Endothelial cell of umbilical vein (primary cell): ENCODE measurements around the gene IRX3. TPM values are rescaled to one million over a fixed set of nuclear protein-coding genes. Genes with fewer than 3 reads are reported as not detected.

ENCODE experiments used
- BruUV-seq: library from RNA; stranded (reverse); fragments of 400-500 nt; replicated peaks from 2 replicates; lab custom pipeline; 2021; lab: Mats Ljungman, UMichigan
- CTCF ChIA-PET: fragments of 300-600, 350-600 bp; sonication (Branson Sonifier 250); formaldehyde crosslinking; loops from one replicate; lab custom pipeline; 2021; ENCODE audit warnings: antibody characterized with exemption, inconsistent platforms; lab: Charles Lee
- POLR2A ChIA-PET: fragments of 300-600, 350-600 bp; sonication (Branson Sonifier 250); formaldehyde crosslinking; loops from one replicate; lab custom pipeline; 2021; ENCODE audit warnings: antibody characterized with exemption, inconsistent platforms; lab: Charles Lee
- DNase-seq: peaks from one replicate; pipeline ENCODE4 v3.0.0-alpha.2; 2011; ENCODE audit warnings: low read depth, low spot score
- FAIRE-seq: peaks from 2 replicates; lab custom pipeline; 2011; peaks lifted over from hg19 to GRCh38; lab: Jason Lieb, UNC
- H2AFZ ChIP-seq: 2 replicates; pipeline ENCODE4 v1.6.0; 2012; ENCODE audit warnings: low read depth, low read length, control low read depth, inconsistent platforms
- H3K27ac ChIP-seq: 2 replicates; pipeline ENCODE4 v1.5.1; 2011; ENCODE audit warnings: low read depth, mild to moderate bottlenecking, control low read depth, low read length, moderate library complexity; ENCODE audit not compliant: insufficient read depth
- H3K27me3 ChIP-seq, 2 experiments: 2 replicates each; pipeline versions ENCODE4 v1.6.0 to v1.6.1; 2011; ENCODE audit warnings: low read length in 2 of 2, mixed read lengths in 1 of 2; ENCODE audit not compliant: control insufficient read depth in 2 of 2, insufficient read depth in 2 of 2
- H3K36me3 ChIP-seq, 2 experiments: 2 replicates in 1 of 2; 3 replicates in 1 of 2; pipeline ENCODE4 v1.5.1; 2011; ENCODE audit warnings: low read length in 2 of 2, mild to moderate bottlenecking in 1 of 2, moderate library complexity in 1 of 2; ENCODE audit not compliant: control insufficient read depth in 2 of 2, insufficient read depth in 2 of 2; ENCODE audit errors: extremely low read depth in 1 of 2
- H3K4me1 ChIP-seq: 3 replicates; pipeline ENCODE4 v1.5.1; 2011; ENCODE audit warnings: mild to moderate bottlenecking, low read length; ENCODE audit not compliant: control insufficient read depth, insufficient read depth; ENCODE audit errors: extremely low read depth
- H3K4me2 ChIP-seq: 2 replicates; pipeline ENCODE4 v1.6.1; 2011; ENCODE audit warnings: low read length, control low read depth, mixed read lengths; ENCODE audit not compliant: insufficient read depth
- H3K4me3 ChIP-seq, 3 experiments: fragments of 200-600 bp in 1 of 3; sonication (generic), shearing (Covaris generic) in 1 of 3; replicated peaks in 1 of 3; 2 replicates each; pipeline ENCODE4 v1.5.1; 2011 to 2016; ENCODE audit warnings: control low read depth in 3 of 3, low read length in 3 of 3, mild to moderate bottlenecking in 2 of 3, inconsistent platforms in 1 of 3, low read depth in 1 of 3, moderate library complexity in 1 of 3; ENCODE audit not compliant: insufficient read depth in 1 of 3
- H3K79me2 ChIP-seq: 2 replicates; pipeline ENCODE4 v1.6.0; 2012; ENCODE audit warnings: low read length, inconsistent platforms; ENCODE audit not compliant: control insufficient read depth, insufficient read depth
- H3K9ac ChIP-seq: replicated peaks from 2 replicates; pipeline ENCODE3; 2011; ENCODE audit warnings: low read length, control low read depth; ENCODE audit not compliant: insufficient read depth; ENCODE audit errors: extremely low read depth
- H3K9me1 ChIP-seq: replicated peaks from 3 replicates; pipeline ENCODE4 v1.6.0; 2011; ENCODE audit warnings: mild to moderate bottlenecking, low read length; ENCODE audit not compliant: control insufficient read depth, insufficient read depth; ENCODE audit errors: extremely low read depth
- H3K9me3 ChIP-seq: replicated peaks from 2 replicates; pipeline ENCODE4 v1.5.1; 2012; ENCODE audit warnings: low read length, inconsistent platforms; ENCODE audit not compliant: control insufficient read depth, insufficient read depth
- H4K20me1 ChIP-seq: replicated peaks from 2 replicates; pipeline ENCODE3; 2011; ENCODE audit warnings: mild to moderate bottlenecking, low read length; ENCODE audit not compliant: control insufficient read depth, insufficient read depth; ENCODE audit errors: extremely low read depth
- CTCF ChIP-seq, 2 donors: IDR thresholded peaks; 1 replicate in 1 of 2; 2 replicates in 1 of 2; pipeline ENCODE4 v1.5.1; 2011; ENCODE audit warnings: low read length in 2 of 2, mild to moderate bottlenecking in 2 of 2, moderate library complexity in 2 of 2, control low read depth in 1 of 2, inconsistent platforms in 1 of 2, low read depth in 1 of 2; ENCODE audit not compliant: insufficient read depth in 1 of 2; ENCODE audit errors: extremely low read depth in 1 of 2
- EZH2 ChIP-seq: IDR thresholded peaks from 2 replicates; pipeline ENCODE4 v1.6.1; 2012; ENCODE audit warnings: borderline replicate concordance, low read depth, mild to moderate bottlenecking, moderate library complexity, low read length, inconsistent platforms; ENCODE audit not compliant: severe bottlenecking
- FOS ChIP-seq: IDR thresholded peaks from 2 replicates; pipeline ENCODE4 v1.6.1; 2011; ENCODE audit warnings: mild to moderate bottlenecking, low read length, moderate library complexity, borderline replicate concordance; ENCODE audit not compliant: insufficient read depth
- GATA2 ChIP-seq: IDR thresholded peaks from 2 replicates; pipeline ENCODE4 v1.7.0; 2011; ENCODE audit warnings: low read depth, mild to moderate bottlenecking, moderate library complexity, mixed read lengths, low read length; ENCODE audit not compliant: insufficient read length, insufficient read depth
- JUN ChIP-seq: IDR thresholded peaks from 2 replicates; pipeline ENCODE4 v1.6.1; 2011; ENCODE audit warnings: borderline replicate concordance, low read depth; ENCODE audit not compliant: insufficient read length, insufficient read depth
- MAX ChIP-seq: IDR thresholded peaks from 2 replicates; pipeline ENCODE4 v1.6.1; 2011; ENCODE audit not compliant: insufficient read depth, insufficient read length
- MYC ChIP-seq: IDR thresholded peaks from one replicate; pipeline ENCODE4 v1.6.1; 2011; ENCODE audit warnings: mild to moderate bottlenecking, low read depth, low read length
- POLR2A ChIP-seq: IDR thresholded peaks from 2 replicates; pipeline ENCODE4 v1.6.1; 2012; ENCODE audit warnings: low read depth, mild to moderate bottlenecking, control low read depth, low read length
- POLR2AphosphoS5 ChIP-seq: IDR thresholded peaks from 2 replicates; pipeline ENCODE4 v1.6.1; 2012; ENCODE audit warnings: low read depth, mild to moderate bottlenecking, control low read depth, low read length, moderate library complexity; ENCODE audit not compliant: insufficient read depth
- dilution Hi-C: fragments of 300-500 bp; cut with MboI; formaldehyde crosslinking; loops from one replicate; pipeline ENCODE4 v1.15.0; 2019; ENCODE audit warnings: low sequenced_read_pairs; ENCODE audit not compliant: extremely low pct_ligation_motif_present
- intact Hi-C: fragments of 100-400 bp; cut with micrococcal nuclease; formaldehyde crosslinking; loops from one replicate; pipeline ENCODE4 v1.10.0; 2022
- polyA plus RNA-seq, 4 experiments: library from polyadenylated mRNA; depleted of rRNA in 3 of 4; stranded (reverse) in 3 of 4; unstranded in 1 of 4; fragments of >200 nt; gene quantifications; 2 replicates each; pipeline versions ENCODE4 v1.2.1 to v1.2.3, GENCODE V29; 2011 to 2012; ENCODE audit warnings: missing spikeins in 1 of 4
- total RNA-seq: library from RNA; stranded (reverse); gene quantifications from 2 replicates; pipeline ENCODE4 v1.2.3, GENCODE V29; 2021

The IRX3 gene
- total and polyA plus RNA-seq, 2 donors (not counting 3 experiments of a cell fraction or from before 2014, with no cell fraction given) = not detected

GRCh38 chr16:54270711-54271110, 15.9 kb downstream of the IRX3 start:
- H2AFZ ChIP-seq = no peak overlapping the region
- POLR2A ChIA-PET = no interaction called here
- H3K27ac ChIP-seq = no peak overlapping the region
- no peaks in the 10 kb centered on the region for H3K9me1 ChIP-seq
- FAIRE-seq (no peak), DNase-seq (no peak)
- H3K36me3 ChIP-seq = no peaks in the 10 kb centered on the region
- intact Hi-C loops (no loop called here), dilution Hi-C loops (no loop called here)
- H3K4me1 ChIP-seq = no peaks in the 10 kb centered on the region
- TF ChIP-seq EZH2 (no peak), GATA2 (no peak), POLR2AphosphoS5 (no peak), CTCF (IDR thresholded peaks at IDR 0.05; ENCODE audit: extremely low read depth in 1 of 2, insufficient read depth in 1 of 2, low read depth in 1 of 2, low read length in 2 of 2) (no peak), JUN (no peak), MAX (no peak), MYC (no peak), FOS (no peak), POLR2A (no peak)
- no peak overlapping the region for H3K4me2 ChIP-seq
- peaks cover 0 to 2% of the 10 kb centered on the region in 2 experiments for H3K27me3 ChIP-seq
- H3K79me2 ChIP-seq = no peaks in the 10 kb centered on the region
- CTCF ChIA-PET = interaction anchor here (1.2 kb wide), 1 partner anchor 12 kb away, joined by 3 read pairs; no protein-coding TSS in a partner anchor
- H4K20me1 ChIP-seq = no peaks in the 10 kb centered on the region
- no peak overlapping the region for H3K9ac ChIP-seq
- no peaks in the 10 kb centered on the region for H3K9me3 ChIP-seq
- no peak overlapping the region for H3K4me3 ChIP-seq
- no TSS peak for BruUV-seq
